ENCODE results near the gene BRSK2.

DNA sequence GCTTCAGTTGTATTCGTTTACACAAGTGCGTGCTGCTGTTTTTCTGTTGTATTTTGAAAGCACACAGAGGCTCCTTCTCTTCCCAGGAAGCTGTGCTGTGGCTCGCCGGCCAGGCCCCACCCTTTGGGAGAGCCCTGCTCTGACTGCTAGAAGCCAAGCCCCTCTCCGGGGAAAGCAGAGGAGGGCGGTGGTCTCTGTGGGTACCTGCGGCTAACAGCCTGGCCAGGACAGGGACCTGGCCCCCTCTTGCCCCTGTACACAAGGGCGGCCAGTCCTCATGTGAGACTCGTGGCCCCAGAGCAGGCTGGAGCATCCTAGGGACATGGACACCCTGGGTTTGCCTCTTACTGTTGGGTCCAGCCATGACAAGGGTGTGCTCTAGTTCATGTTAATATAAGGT lies 82.0 kb downstream of the BRSK2 start:
- no peak for TF ChIP-seq EZH2 (IDR thresholded peaks at IDR 0.05; ENCODE audit: insufficient read depth, low read length)
- TF ChIP-seq, protein P1, sequence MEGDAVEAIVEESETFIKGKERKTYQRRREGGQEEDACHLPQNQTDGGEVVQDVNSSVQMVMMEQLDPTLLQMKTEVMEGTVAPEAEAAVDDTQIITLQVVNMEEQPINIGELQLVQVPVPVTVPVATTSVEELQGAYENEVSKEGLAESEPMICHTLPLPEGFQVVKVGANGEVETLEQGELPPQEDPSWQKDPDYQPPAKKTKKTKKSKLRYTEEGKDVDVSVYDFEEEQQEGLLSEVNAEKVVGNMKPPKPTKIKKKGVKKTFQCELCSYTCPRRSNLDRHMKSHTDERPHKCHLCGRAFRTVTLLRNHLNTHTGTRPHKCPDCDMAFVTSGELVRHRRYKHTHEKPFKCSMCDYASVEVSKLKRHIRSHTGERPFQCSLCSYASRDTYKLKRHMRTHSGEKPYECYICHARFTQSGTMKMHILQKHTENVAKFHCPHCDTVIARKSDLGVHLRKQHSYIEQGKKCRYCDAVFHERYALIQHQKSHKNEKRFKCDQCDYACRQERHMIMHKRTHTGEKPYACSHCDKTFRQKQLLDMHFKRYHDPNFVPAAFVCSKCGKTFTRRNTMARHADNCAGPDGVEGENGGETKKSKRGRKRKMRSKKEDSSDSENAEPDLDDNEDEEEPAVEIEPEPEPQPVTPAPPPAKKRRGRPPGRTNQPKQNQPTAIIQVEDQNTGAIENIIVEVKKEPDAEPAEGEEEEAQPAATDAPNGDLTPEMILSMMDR (IDR thresholded peaks at IDR 0.05; ENCODE audit: insufficient read depth, low read depth, low read length), result no peak
